Measurements from ENCODE around the gene SOCS4. TPM values are rescaled to one million over a fixed set of nuclear protein-coding genes. Genes with fewer than 3 reads are reported as not detected.

SOCS4 gene
- total RNA-seq, 1 experiment from 2014 or later = 3.8 TPM

Other genes starting within 250 kb of the SOCS4 start
- gene GCH1, start 124.4 kb upstream of the SOCS4 start, total RNA-seq (2014; rRNA removed; shearing (Covaris generic); ENCODE audit: low replicate concordance) = 0.10 and 1.1 TPM in 2 replicates
- gene WDHD1, start 137 bp upstream of the SOCS4 start, total RNA-seq (2014; rRNA removed; shearing (Covaris generic); ENCODE audit: low replicate concordance) = 5.2 TPM in 2 replicates
- 14.8 and 15.0 TPM in 2 replicates for gene MAPK1IP1L, start 24.4 kb downstream of the SOCS4 start, total RNA-seq (2014; rRNA removed; shearing (Covaris generic); ENCODE audit: low replicate concordance)
- 90.5 and 117 TPM in 2 replicates for gene LGALS3, start 102.0 kb downstream of the SOCS4 start, total RNA-seq (2014; rRNA removed; shearing (Covaris generic); ENCODE audit: low replicate concordance)
- gene DLGAP5, start 164.3 kb downstream of the SOCS4 start, total RNA-seq (2014; rRNA removed; shearing (Covaris generic); ENCODE audit: low replicate concordance) = 27.6 and 41.4 TPM in 2 replicates
- gene FBXO34, start 244.2 kb downstream of the SOCS4 start, total RNA-seq (2014; rRNA removed; shearing (Covaris generic); ENCODE audit: low replicate concordance) = 12.9 and 28.0 TPM in 2 replicates